GM12875 (cell line): ENCODE results near the gene CARS2.

Experiments
- H3K4me3 ChIP-seq: one replicate; pipeline ENCODE4 v1.5.1; 2011; ENCODE audit warnings: low read depth, low read length, control low read depth
- CTCF ChIP-seq: IDR thresholded peaks from 2 replicates; pipeline ENCODE4 v1.5.1; 2011; ENCODE audit warnings: low read depth, mild to moderate bottlenecking, control low read depth, inconsistent platforms, low read length, moderate library complexity, borderline replicate concordance; ENCODE audit not compliant: insufficient read depth

Gene CARS2

GRCh38 chr13:110645750-110646149 is 60.2 kb downstream of the CARS2 start:
- H3K4me3 ChIP-seq: no peak overlapping the region
- TF ChIP-seq CTCF: no peak

GRCh38 chr13:110644892-110645521 is 60.9 kb downstream of the CARS2 start:
- TF ChIP-seq CTCF: peak; percentile 24; the same call in 1 of the 2 replicates

GRCh38 chr13:110643768-110644421 is 62.0 kb downstream of the CARS2 start:
- H3K4me3 ChIP-seq: no peak overlapping the region
- no peak for TF ChIP-seq CTCF

More at GRCh38 chr13:110644892-110645521, 60.9 kb downstream of the CARS2 start:
- H3K4me3 ChIP-seq: no peak overlapping the region

- no peak for TF ChIP-seq CTCF
- H3K4me3 ChIP-seq: no peak overlapping the region
Measured at GRCh38 chr13:110643324-110643723, 62.6 kb downstream of the CARS2 start.

GRCh38 chr13:110642291-110642981 is 63.5 kb downstream of the CARS2 start:
- H3K4me3 ChIP-seq: no peak overlapping the region
- no peak for TF ChIP-seq CTCF

- no peak overlapping the region for H3K4me3 ChIP-seq
- TF ChIP-seq CTCF: no peak
Measured at GRCh38 chr13:110641055-110642015, 64.6 kb downstream of the CARS2 start.
